Thoracic aorta (tissue), 2 donors: ENCODE data around the gene GDA. TPM values are rescaled to one million over a fixed set of nuclear protein-coding genes. Genes with fewer than 3 reads are reported as not detected.

Experiments used
- ATAC-seq: fragments of 150-250 bp; one replicate; pipeline ENCODE4 v1.8.0; 2017; ENCODE audit warnings: low read depth; ENCODE audit not compliant: insufficient number of reproducible peaks, low FRiP score
- DNase-seq: peaks from one replicate; pipeline ENCODE4 v3.0.0-alpha.2; 2020; ENCODE audit warnings: low spot score
- H3K27ac ChIP-seq, 2 donors: fragments of 200-600 bp; sonication (generic); 1 replicate in 1 of 2; 2 replicates in 1 of 2; pipeline ENCODE4 v1.5.1; 2016; ENCODE audit warnings: mild to moderate bottlenecking in 2 of 2, moderate library complexity in 2 of 2
- H3K27me3 ChIP-seq: fragments of 200-600 bp; sonication (generic); replicated peaks from 2 replicates; pipeline ENCODE4 v1.6.0; 2016; ENCODE audit warnings: mild to moderate bottlenecking; ENCODE audit not compliant: insufficient read depth
- H3K36me3 ChIP-seq: fragments of 200-600 bp; sonication (generic); one replicate; pipeline ENCODE4 v1.5.1; 2016
- H3K4me1 ChIP-seq, 2 donors: fragments of 200-600 bp; sonication (generic); 1 replicate in 1 of 2; 2 replicates in 1 of 2; pipeline versions ENCODE4 v1.5.1 to v1.6.0; 2016; ENCODE audit warnings: low read depth in 2 of 2, mild to moderate bottlenecking in 1 of 2; ENCODE audit not compliant: control insufficient read depth in 1 of 2
- H3K4me3 ChIP-seq: fragments of 200-600 bp; sonication (generic); 2 replicates; pipeline ENCODE4 v1.5.1; 2016; ENCODE audit warnings: mild to moderate bottlenecking
- H3K9me3 ChIP-seq: fragments of 200-600 bp; sonication (generic); 2 replicates; pipeline ENCODE4 v1.5.1; 2016
- CTCF ChIP-seq: fragments of 200-600 bp; sonication (generic); IDR thresholded peaks from one replicate; pipeline ENCODE4 v1.5.1; 2019; ENCODE audit warnings: antibody characterized with exemption
- total RNA-seq, 2 donors: library from RNA; depleted of rRNA; stranded (reverse); fragments of >200 nt; gene quantifications; one replicate each; pipeline versions ENCODE4 v1.1.0 to v1.2.3, GENCODE V29; 2016

The GDA gene
- total RNA-seq, 2 donors from 2014 or later, result not detected

GRCh38 chr9:72274916-72275315 lies 125.7 kb downstream of the GDA start:
- H3K9me3 ChIP-seq, result no peaks in the 10 kb centered on the region
- no peak for ATAC-seq
- no peaks in the 10 kb centered on the region for H3K4me1 ChIP-seq
- no peaks in the 10 kb centered on the region for H3K36me3 ChIP-seq
- H3K27ac ChIP-seq, result no peak overlapping the region
- no peaks in the 10 kb centered on the region for H3K27me3 ChIP-seq
- no peak for DNase-seq
- TF ChIP-seq CTCF, result no peak
- H3K4me3 ChIP-seq, result no peak overlapping the region

GRCh38 chr9:72276429-72276828 lies 127.2 kb downstream of the GDA start:
- Histone ChIP-seq H3K27me3 (no peaks in the 10 kb centered on the region), H3K36me3 (no peaks in the 10 kb centered on the region), H3K4me3 (no peak overlapping the region), H3K9me3 (no peaks in the 10 kb centered on the region), H3K27ac (no peak overlapping the region), H3K4me1 (no peaks in the 10 kb centered on the region)
- DNase-seq, result no peak
- ATAC-seq, result no peak
- no peak for TF ChIP-seq CTCF

GRCh38 chr9:72278959-72279358 lies 129.7 kb downstream of the GDA start:
- ATAC-seq, result no peak
- Histone ChIP-seq H3K4me1 (no peaks in the 10 kb centered on the region), H3K27ac (no peak overlapping the region), H3K9me3 (no peaks in the 10 kb centered on the region), H3K4me3 (no peak overlapping the region), H3K36me3 (no peaks in the 10 kb centered on the region), H3K27me3 (no peaks in the 10 kb centered on the region)
- DNase-seq, result no peak
- TF ChIP-seq CTCF, result no peak

GRCh38 chr9:72280913-72281500 lies 131.8 kb downstream of the GDA start:
- no peaks in the 10 kb centered on the region for H3K36me3 ChIP-seq
- no peaks in the 10 kb centered on the region for H3K27me3 ChIP-seq
- ATAC-seq (no peak), DNase-seq (no peak)
- TF ChIP-seq CTCF, result peak; percentile 88
- H3K4me3 ChIP-seq, result no peak overlapping the region
- H3K27ac ChIP-seq, result no peak overlapping the region
- no peaks in the 10 kb centered on the region for H3K4me1 ChIP-seq
- no peaks in the 10 kb centered on the region for H3K9me3 ChIP-seq

- DNase-seq, result no peak
- Histone ChIP-seq H3K4me1 (no peaks in the 10 kb centered on the region), H3K27ac (no peak overlapping the region), H3K36me3 (no peaks in the 10 kb centered on the region), H3K4me3 (no peak overlapping the region), H3K27me3 (no peaks in the 10 kb centered on the region), H3K9me3 (no peaks in the 10 kb centered on the region)
- no peak for TF ChIP-seq CTCF
- ATAC-seq, result no peak
These were observed 140.2 kb downstream of the GDA start for GRCh38 chr9:72289401-72289800.
